ENCODE data around the gene SLC23A2.
"Not testable (repeated sequence)": the region's sequence is repeated elsewhere in the genome, so short reads cannot be mapped to it uniquely, and the experiment has no call there.

DNA sequence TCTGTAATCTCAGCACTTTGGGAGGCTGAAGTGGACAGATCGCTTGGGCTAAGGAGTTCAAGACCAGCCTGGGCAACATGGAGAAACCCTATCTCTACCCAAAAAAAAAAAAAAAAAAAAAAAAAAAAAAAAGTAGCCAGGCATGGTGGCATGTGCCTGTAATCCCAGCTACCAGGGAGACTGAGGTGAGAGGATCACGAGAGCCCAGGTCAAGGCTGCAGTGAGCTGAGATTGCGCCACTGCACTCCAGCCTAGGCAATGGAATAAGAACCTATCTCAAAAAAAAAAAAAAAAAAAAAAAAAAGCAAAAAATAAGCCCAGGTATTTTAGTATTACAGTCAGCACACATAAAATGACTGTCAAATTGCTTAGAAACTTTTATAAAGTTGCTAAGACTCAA, 152.5 kb downstream of the SLC23A2 start:
- TF ChIP-seq, protein P1, sequence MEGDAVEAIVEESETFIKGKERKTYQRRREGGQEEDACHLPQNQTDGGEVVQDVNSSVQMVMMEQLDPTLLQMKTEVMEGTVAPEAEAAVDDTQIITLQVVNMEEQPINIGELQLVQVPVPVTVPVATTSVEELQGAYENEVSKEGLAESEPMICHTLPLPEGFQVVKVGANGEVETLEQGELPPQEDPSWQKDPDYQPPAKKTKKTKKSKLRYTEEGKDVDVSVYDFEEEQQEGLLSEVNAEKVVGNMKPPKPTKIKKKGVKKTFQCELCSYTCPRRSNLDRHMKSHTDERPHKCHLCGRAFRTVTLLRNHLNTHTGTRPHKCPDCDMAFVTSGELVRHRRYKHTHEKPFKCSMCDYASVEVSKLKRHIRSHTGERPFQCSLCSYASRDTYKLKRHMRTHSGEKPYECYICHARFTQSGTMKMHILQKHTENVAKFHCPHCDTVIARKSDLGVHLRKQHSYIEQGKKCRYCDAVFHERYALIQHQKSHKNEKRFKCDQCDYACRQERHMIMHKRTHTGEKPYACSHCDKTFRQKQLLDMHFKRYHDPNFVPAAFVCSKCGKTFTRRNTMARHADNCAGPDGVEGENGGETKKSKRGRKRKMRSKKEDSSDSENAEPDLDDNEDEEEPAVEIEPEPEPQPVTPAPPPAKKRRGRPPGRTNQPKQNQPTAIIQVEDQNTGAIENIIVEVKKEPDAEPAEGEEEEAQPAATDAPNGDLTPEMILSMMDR (IDR thresholded peaks at IDR 0.05): not testable (repeated sequence)
- not testable (repeated sequence) for TF ChIP-seq RFX5 (IDR thresholded peaks at IDR 0.05; ENCODE audit: low read length); RXRA (IDR thresholded peaks at IDR 0.05; ENCODE audit: borderline replicate concordance, low read depth); SMC3 (IDR thresholded peaks at IDR 0.05; ENCODE audit: low read depth, low read length); SIN3A (IDR thresholded peaks at IDR 0.05; ENCODE audit: borderline replicate concordance, low read depth, low read length); RAD21 (IDR thresholded peaks at IDR 0.05; ENCODE audit: low read length); MXI1 (IDR thresholded peaks at IDR 0.05; ENCODE audit: low read depth, low read length); RCOR1 (IDR thresholded peaks at IDR 0.05; ENCODE audit: low read length); USF2 (IDR thresholded peaks at IDR 0.05; ENCODE audit: borderline replicate concordance, low read depth, low read length)
- TF ChIP-seq, protein P2, sequence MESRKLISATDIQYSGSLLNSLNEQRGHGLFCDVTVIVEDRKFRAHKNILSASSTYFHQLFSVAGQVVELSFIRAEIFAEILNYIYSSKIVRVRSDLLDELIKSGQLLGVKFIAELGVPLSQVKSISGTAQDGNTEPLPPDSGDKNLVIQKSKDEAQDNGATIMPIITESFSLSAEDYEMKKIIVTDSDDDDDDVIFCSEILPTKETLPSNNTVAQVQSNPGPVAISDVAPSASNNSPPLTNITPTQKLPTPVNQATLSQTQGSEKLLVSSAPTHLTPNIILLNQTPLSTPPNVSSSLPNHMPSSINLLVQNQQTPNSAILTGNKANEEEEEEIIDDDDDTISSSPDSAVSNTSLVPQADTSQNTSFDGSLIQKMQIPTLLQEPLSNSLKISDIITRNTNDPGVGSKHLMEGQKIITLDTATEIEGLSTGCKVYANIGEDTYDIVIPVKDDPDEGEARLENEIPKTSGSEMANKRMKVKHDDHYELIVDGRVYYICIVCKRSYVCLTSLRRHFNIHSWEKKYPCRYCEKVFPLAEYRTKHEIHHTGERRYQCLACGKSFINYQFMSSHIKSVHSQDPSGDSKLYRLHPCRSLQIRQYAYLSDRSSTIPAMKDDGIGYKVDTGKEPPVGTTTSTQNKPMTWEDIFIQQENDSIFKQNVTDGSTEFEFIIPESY (IDR thresholded peaks at IDR 0.05; ENCODE audit: borderline replicate concordance, low read depth): not testable (repeated sequence)
- TF ChIP-seq, protein P3, sequence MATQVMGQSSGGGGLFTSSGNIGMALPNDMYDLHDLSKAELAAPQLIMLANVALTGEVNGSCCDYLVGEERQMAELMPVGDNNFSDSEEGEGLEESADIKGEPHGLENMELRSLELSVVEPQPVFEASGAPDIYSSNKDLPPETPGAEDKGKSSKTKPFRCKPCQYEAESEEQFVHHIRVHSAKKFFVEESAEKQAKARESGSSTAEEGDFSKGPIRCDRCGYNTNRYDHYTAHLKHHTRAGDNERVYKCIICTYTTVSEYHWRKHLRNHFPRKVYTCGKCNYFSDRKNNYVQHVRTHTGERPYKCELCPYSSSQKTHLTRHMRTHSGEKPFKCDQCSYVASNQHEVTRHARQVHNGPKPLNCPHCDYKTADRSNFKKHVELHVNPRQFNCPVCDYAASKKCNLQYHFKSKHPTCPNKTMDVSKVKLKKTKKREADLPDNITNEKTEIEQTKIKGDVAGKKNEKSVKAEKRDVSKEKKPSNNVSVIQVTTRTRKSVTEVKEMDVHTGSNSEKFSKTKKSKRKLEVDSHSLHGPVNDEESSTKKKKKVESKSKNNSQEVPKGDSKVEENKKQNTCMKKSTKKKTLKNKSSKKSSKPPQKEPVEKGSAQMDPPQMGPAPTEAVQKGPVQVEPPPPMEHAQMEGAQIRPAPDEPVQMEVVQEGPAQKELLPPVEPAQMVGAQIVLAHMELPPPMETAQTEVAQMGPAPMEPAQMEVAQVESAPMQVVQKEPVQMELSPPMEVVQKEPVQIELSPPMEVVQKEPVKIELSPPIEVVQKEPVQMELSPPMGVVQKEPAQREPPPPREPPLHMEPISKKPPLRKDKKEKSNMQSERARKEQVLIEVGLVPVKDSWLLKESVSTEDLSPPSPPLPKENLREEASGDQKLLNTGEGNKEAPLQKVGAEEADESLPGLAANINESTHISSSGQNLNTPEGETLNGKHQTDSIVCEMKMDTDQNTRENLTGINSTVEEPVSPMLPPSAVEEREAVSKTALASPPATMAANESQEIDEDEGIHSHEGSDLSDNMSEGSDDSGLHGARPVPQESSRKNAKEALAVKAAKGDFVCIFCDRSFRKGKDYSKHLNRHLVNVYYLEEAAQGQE (IDR thresholded peaks at IDR 0.05; ENCODE audit: low read depth, low read length): not testable (repeated sequence)
